Measurements from ENCODE around the gene PPP2R5C. TPM values are rescaled to one million over a fixed set of nuclear protein-coding genes. Genes with fewer than 3 reads are reported as not detected.

The PPP2R5C gene
- total RNA-seq, 1 donor from 2014 or later: 155 TPM

DNA sequence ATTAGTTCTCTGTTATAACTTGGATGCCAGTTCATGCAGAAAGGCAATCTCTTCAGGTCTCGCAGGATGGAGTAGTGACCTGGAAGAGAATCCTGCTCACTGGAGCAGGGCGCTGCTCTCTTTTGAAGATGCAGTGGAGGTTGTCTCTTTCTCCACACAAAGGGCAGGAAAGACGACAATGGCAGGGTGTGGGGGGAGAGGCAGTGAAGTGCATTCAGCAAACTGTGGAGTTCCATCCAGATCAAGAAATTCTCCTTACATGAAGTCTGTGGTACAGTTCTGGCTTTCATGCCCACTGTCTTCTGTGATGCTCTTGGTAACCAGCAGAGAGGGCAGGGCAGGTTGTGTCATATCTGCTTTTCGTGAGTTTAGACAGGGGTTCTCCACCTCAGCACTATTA, 6.6 kb upstream of the PPP2R5C start:
- no peak for DNase-seq (ENCODE audit: low spot score)

GRCh38 chr14:101755591-101756324, 5.8 kb upstream of the PPP2R5C start:
- no peak for DNase-seq (ENCODE audit: low spot score)

DNA sequence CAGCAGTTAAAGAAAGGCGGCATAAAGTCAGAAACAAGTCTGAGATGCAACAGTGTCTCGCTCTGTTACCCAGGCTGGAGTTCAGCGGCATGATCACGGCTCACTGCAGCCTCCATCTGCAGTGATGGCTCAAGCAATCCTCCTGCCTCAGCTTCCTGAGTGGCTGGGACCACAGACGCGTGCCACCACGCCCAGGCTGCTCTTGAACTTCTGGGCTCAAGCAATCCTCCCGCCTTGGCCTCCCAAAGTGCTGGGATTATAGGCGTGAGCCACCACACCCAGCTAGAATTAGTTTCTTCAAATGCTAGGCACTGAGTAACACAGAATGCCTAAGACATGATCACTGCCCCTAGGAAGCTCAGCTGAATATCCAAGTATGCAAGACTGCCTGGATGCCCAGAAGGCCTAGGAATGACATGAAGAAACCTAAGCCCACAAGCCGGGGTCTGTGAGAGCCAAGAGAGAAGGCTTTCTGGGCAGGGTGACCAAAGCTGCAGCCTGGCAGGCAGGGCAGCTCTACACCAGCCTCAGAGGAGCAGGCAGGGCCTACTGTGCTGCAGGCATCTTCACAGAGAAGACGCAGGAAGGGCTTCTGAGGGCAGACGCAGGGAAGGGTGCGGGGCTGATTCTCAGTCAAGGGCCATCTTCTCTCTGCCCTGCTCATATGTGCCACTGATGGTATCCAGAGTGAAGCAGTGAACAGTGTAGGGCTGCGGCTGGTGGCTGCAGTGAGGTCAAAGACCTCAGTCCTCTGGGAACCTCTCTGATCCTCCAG, 4.3 kb upstream of the PPP2R5C start:
- no peak for DNase-seq (ENCODE audit: low spot score)

DNA sequence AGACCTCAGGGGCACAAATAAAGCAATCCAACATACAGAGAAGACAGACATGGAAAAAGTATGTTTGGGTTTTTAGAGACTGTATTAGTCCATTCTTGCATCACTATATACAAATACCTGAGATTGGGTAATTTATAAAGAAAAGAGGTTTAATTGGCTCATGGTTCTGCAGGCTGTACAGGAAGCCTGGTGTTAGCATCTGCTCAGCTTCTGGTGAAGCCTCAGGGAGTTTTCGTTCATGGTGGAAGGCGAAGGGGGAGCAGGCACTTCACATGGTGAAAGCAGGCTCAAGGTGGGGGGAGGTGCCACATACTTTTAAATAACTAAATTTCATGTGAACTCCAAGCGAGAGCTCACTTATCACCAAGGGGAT, 3.7 kb upstream of the PPP2R5C start:
- no peak for DNase-seq (ENCODE audit: low spot score)

DNA sequence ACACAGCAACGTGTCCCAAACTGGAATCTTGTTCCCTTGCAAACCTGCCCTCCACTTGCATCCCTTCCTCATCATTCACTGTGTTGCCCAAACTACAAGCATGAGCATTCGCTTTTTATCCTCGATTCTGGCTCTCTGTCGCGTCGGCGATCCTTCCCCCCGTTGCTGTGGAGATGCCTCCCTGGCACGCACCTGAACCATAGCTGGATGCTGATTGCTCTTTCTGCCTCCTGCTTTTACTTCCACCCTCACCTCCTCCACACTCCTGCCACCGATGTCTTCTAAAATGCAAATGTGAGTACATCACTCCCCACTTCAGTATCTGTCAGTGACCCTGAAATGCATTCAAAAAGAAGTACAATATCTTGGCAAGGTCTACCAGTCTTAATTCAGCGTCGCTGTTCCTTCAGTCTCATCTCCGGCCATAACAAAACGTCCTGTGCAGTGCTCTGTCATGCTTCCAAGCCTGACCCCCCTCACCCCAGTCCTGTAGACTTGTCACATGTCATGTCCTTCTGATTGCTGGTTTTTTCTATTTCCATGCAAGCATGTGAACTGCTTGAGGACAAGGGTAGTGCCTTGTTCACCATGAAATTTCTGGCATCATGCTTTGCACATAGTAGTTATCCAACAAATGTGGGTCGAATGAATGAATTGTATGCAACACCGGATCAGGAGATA, 2.5 kb upstream of the PPP2R5C start:
- DNase-seq (ENCODE audit: low spot score): no peak

- DNase-seq (ENCODE audit: low spot score): peak; percentile 99
Measured at GRCh38 chr14:101760138-101761011, 1.1 kb upstream of the PPP2R5C start.

DNA sequence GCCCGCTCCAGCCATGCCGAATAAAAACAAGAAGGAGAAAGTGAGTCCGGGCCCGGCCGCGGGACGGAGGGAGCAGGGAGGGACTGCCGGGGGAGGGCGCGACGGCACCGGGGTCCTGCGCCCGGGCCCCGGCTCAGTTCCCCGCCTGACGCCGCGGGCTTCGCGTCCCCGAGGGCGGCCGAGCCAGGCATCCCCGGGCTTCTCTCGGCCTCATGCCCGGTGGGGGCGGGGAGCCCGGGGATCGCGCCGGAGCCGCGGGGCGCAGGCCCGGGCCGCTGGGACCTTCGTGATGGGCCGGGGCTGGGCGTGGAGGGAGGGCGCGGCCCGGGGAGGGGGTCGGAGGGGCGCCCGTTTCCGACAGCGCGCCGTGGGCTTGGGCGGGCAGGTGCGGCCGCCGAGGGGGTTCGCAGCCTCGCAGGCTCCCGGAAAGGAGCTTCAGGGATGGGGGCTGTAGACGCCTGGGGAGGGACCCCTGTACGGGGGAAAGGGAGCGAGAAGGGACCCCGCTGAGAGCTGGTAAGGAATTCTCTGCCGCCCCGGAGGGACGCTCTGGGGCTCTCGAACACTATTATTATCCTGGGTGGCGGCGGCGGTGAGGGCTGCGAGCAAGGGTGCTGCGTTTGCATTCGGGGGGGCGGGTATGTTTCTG, 496 bp downstream of the PPP2R5C start:
- no peak for DNase-seq (ENCODE audit: low spot score)

DNA sequence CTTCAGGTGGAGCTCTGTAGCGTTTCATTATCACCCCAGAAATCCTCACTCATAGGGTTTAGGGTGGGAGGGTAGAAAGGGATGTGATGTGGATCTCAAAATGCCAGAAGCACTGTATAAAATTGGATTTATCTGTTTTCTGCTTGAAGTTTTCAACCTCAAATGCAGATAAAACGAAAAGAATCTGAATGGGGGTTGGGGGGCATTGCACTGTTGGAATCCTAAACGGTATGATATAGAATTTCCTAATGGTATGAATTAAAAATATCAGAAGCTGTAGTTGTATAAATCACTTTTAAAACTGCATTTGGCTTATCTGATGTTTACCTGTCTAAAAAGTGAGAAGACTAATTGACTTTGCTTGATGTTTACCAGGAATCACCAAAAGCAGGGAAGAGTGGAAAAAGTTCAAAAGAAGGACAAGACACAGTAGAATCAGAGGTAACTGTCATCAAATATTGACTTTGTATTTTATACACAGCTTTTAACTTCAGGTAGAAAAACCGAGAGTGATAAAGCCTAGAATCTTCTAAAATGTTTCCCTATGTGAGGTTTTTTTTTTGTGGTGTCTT, 1.1 kb downstream of the PPP2R5C start:
- no peak for DNase-seq (ENCODE audit: low spot score)

- DNase-seq (ENCODE audit: low spot score): no peak
Measured at GRCh38 chr14:101763941-101764709, 2.6 kb downstream of the PPP2R5C start.

DNA sequence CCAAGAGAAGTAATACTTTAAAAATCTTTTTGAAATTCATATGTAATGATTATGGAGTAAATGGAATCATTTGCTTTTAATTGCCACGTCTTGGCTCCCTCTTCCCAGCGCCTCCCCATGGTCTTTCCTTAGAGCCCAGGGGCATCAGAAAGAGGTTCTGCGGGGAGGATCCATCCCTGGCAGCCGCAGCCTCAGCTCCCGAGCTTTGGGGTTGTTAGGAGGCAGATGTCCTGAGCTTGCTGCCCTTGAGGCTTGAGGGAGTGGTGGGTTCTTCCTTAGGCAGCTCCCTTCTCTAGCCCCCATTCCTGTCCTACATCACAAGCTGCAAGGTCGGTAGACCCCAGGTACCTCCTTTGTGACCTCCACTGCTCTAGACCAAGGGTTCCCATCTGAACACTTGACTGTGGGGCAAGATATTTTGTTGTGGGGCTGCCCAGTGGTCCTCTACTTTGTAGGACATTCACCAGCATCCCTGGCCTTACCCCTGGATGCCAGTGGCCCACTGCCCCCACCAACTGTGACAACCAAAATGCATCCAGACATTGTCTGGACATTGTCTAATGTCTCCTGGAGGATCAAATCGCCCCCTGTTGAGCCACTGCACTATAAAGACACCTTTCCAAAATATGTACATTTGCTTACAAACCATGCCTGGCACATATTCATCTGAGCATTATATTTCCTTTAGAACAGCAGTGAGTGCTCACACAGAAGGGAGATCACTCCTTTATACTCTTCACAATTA, 6.3 kb downstream of the PPP2R5C start:
- no peak for DNase-seq (ENCODE audit: low spot score)

GRCh38 chr14:101770183-101770582, 8.7 kb downstream of the PPP2R5C start:
- no peak for DNase-seq (ENCODE audit: low spot score)

GRCh38 chr14:101772770-101773169, 11.3 kb downstream of the PPP2R5C start:
- DNase-seq (ENCODE audit: low spot score): no peak

DNA sequence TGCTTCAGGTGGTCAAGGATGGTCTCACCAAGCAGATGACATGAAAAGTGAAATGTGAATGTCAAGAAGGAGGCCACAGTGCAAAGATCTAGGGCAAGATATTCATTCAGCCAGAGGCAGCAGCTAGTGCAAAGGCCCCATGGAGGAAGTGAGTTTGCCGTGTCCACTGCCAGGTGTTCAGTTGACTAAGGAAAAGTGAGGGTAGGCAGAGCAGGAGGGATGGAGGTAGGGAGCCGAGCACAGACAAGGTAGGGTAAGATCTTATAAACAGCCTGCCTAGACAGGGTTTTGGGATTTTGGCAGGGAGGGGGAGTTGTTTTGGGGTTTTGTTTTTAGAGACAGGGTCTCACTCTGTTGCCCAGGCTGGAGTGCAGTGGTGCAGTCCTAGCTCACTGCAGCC, 11.9 kb downstream of the PPP2R5C start:
- DNase-seq (ENCODE audit: low spot score): no peak

GRCh38 chr14:101774006-101774795, 12.7 kb downstream of the PPP2R5C start:
- DNase-seq (ENCODE audit: low spot score): no peak

GRCh38 chr14:101774814-101775213, 13.3 kb downstream of the PPP2R5C start:
- DNase-seq (ENCODE audit: low spot score): no peak

- DNase-seq (ENCODE audit: low spot score): no peak
Measured at GRCh38 chr14:101775826-101776225, 14.3 kb downstream of the PPP2R5C start.

GRCh38 chr14:101776344-101776743, 14.8 kb downstream of the PPP2R5C start:
- no peak for DNase-seq (ENCODE audit: low spot score)

DNA sequence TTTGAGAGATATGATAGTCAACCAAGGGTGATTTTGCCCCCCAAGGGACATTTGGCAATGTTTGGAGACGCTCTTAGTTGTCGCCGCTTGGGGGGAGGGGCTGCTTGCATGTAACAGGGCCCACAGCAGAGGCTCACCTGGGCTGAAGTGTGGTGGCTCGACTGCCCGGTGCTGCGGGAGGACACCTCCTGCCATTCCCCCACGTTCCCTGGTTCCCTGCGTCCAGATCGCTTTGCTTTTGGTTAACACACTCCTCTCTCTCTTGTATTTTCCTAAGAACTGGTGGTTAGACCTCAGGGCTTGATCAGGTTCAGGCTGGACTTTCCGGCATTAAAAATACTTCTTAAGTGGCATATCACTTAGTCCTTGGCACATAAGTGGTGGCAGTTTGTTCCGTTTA, 18.9 kb downstream of the PPP2R5C start:
- no peak for DNase-seq (ENCODE audit: low spot score)

DNA sequence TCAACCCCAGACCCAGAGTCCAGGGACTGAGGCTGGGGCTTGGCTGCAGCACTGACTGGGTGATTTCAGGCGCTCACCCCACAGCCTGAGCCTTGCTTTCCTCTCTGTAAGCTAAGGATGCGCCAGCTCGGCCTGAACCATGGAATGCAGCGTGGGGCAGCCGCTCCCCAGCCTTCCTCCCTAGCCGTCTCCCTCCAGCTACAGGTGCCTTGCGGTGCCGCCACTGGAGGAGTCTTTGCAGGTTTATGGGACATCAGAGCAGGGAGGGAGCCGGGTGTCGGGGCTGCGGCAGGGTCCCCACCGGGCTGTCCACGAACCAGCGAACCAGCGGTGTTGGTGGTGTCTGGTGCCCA, 19.4 kb downstream of the PPP2R5C start:
- DNase-seq (ENCODE audit: low spot score): no peak

All from ureter (tissue), 1 donor.